T-helper 1 cell treated with Interleukin-12 subunit alpha and Interleukin-12 subunit beta and Interleukin-4 antibody, amounts not matched to agents 30 ng/mL and 1 ng/mL, for 36 hours (primary cell): Measurements from ENCODE around the gene CCND2. TPM values are rescaled to one million over a fixed set of nuclear protein-coding genes. Genes with fewer than 3 reads are reported as not detected.

Experiments used
- intact Hi-C: fragments of 100-400 bp; cut with micrococcal nuclease; formaldehyde crosslinking; loops from one replicate; pipeline ENCODE4 v1.15.1; 2024
- total RNA-seq: library from RNA; stranded (reverse); gene quantifications from 2 replicates; pipeline ENCODE4 v1.2.3, GENCODE V29; 2022

CCND2 gene
- total RNA-seq, 1 donor from 2014 or later = 821 TPM

- intact Hi-C loops = loop anchor here (5.0 kb wide), 1 partner anchor 571 kb away; no protein-coding TSS in a partner anchor
These were observed 17.3 kb upstream of the CCND2 start for GRCh38 chr12:4256043-4256826.

GRCh38 chr12:4257442-4257841 lies 16.1 kb upstream of the CCND2 start:
- intact Hi-C loops = loop anchor here (5.0 kb wide), 1 partner anchor 570 kb away; no protein-coding TSS in a partner anchor

- intact Hi-C loops = loop anchor here (5.0 kb wide), 1 partner anchor 568 kb away; no protein-coding TSS in a partner anchor
These were observed 14.5 kb upstream of the CCND2 start for GRCh38 chr12:4259099-4259498.

- intact Hi-C loops = no loop called here
These were observed 11.9 kb upstream of the CCND2 start for GRCh38 chr12:4261655-4262054.

- intact Hi-C loops = no loop called here
These were observed 8.3 kb upstream of the CCND2 start for GRCh38 chr12:4265280-4265679.

GRCh38 chr12:4266990-4267389 lies 6.6 kb upstream of the CCND2 start:
- intact Hi-C loops = no loop called here

GRCh38 chr12:4267704-4268328 lies 5.7 kb upstream of the CCND2 start:
- intact Hi-C loops = loop anchor here (2.0 kb wide), 1 partner anchor 53 kb away; no protein-coding TSS in a partner anchor

- intact Hi-C loops = loop anchor here (1.0 to 2.0 kb wide), 2 partner anchors 54 to 90 kb away; no protein-coding TSS in a partner anchor
These were observed 5.0 kb upstream of the CCND2 start for GRCh38 chr12:4268329-4269181.

- intact Hi-C loops = loop anchor here (1.0 to 2.0 kb wide), 2 partner anchors 55 to 91 kb away; no protein-coding TSS in a partner anchor
These were observed 4.1 kb upstream of the CCND2 start for GRCh38 chr12:4269279-4269991.

- intact Hi-C loops = loop anchor here (5.0 kb wide), 1 partner anchor 237 kb away; no protein-coding TSS in a partner anchor
These were observed 3.3 kb upstream of the CCND2 start for GRCh38 chr12:4270016-4270830.

- intact Hi-C loops = loop anchor here (5.0 kb wide), 1 partner anchor 236 kb away; no protein-coding TSS in a partner anchor
These were observed 2.5 kb upstream of the CCND2 start for GRCh38 chr12:4270831-4271716.

GRCh38 chr12:4271717-4272423 lies 1.7 kb upstream of the CCND2 start:
- intact Hi-C loops = loop anchor here (1.0 to 5.0 kb wide), 8 partner anchors 57 to 544 kb away; partner anchors contain the start of gene PARP11

GRCh38 chr12:4272424-4273272 lies 914 bp upstream of the CCND2 start:
- intact Hi-C loops = loop anchor here (1.0 to 5.0 kb wide), 9 partner anchors 57 to 544 kb away; partner anchors contain the start of gene PARP11

GRCh38 chr12:4273273-4273651 lies 300 bp upstream of the CCND2 start:
- intact Hi-C loops = loop anchor here (1.0 to 5.0 kb wide), 2 partner anchors 166 to 234 kb away; no protein-coding TSS in a partner anchor

- intact Hi-C loops = loop anchor here (1.0 to 5.0 kb wide), 2 partner anchors 46 to 233 kb away; no protein-coding TSS in a partner anchor
These were observed 944 bp downstream of the CCND2 start for GRCh38 chr12:4274396-4275015.
